ENCODE data around the gene SRD5A1. TPM values are rescaled to one million over a fixed set of nuclear protein-coding genes. Genes with fewer than 3 reads are reported as not detected.

Gene SRD5A1
- total and polyA plus RNA-seq, 2 experiments from 2014 or later = 18.2 to 87.3 TPM

DNA sequence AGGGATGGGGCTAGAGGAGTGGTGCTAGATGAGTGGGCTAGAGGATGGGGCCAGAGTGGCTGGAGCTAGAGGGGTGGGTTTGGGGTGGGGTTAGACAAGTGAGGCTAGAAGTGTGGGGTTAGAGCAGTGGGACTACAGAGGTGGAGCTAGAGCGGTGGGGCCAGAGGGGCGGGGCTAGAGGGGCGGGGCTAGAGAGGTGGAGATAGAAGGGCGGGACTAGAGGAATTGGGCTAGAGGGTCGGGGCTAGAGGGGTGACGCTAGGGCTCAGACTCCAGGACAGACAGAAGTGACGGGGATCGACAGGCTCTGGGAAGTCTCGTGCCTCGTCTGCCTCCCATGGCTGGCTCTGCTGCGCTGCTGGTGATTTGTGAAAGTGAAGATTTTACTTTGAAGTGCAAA lies 49.0 kb downstream of the SRD5A1 start:
- Histone ChIP-seq H3F3A (replicated peaks; ENCODE audit: low read depth) (no peaks in the 10 kb centered on the region), H3K27me3 (ENCODE audit: insufficient read depth) (no peaks in the 10 kb centered on the region), H3K79me2 (replicated peaks; ENCODE audit: insufficient read depth) (no peaks in the 10 kb centered on the region), H3K4me1 (ENCODE audit: insufficient read depth) (no peaks in the 10 kb centered on the region), H3K4me2 (no peak overlapping the region), H2AFZ (no peak overlapping the region), H3K4me3 (no peak overlapping the region), H3K36me3 (ENCODE audit: insufficient read depth) (no peaks in the 10 kb centered on the region), H3K27ac (ENCODE audit: low read depth) (no peak overlapping the region), H4K20me1 (replicated peaks; ENCODE audit: insufficient read depth) (no peaks in the 10 kb centered on the region; the same call in none of the 2 replicates), H3K9me2 (ENCODE audit: insufficient read depth) (peaks cover 6% of the 10 kb centered on the region; the same call in 1 of the 2 replicates)
- Mint-ChIP-seq H3K4me3 (peak overlapping the region; percentile 39; the same call in 2 of the 3 replicates), H3K27ac (no peak overlapping the region), H3K36me3 (ENCODE audit: low read depth) (no peaks in the 10 kb centered on the region; the same call in 2 of the 3 replicates), H3K4me1 (peaks cover 2% of the 10 kb centered on the region; the same call in 2 of the 3 replicates), H3K27me3 (ENCODE audit: insufficient read depth, low read depth, poor library complexity) (peaks cover 7% of the 10 kb centered on the region), H3K9me3 (no peaks in the 10 kb centered on the region)
- peak; percentile 86 for ATAC-seq
- DNase-seq (ENCODE audit: low spot score) = peak; percentile 41
- TF ChIP-seq, protein P1, sequence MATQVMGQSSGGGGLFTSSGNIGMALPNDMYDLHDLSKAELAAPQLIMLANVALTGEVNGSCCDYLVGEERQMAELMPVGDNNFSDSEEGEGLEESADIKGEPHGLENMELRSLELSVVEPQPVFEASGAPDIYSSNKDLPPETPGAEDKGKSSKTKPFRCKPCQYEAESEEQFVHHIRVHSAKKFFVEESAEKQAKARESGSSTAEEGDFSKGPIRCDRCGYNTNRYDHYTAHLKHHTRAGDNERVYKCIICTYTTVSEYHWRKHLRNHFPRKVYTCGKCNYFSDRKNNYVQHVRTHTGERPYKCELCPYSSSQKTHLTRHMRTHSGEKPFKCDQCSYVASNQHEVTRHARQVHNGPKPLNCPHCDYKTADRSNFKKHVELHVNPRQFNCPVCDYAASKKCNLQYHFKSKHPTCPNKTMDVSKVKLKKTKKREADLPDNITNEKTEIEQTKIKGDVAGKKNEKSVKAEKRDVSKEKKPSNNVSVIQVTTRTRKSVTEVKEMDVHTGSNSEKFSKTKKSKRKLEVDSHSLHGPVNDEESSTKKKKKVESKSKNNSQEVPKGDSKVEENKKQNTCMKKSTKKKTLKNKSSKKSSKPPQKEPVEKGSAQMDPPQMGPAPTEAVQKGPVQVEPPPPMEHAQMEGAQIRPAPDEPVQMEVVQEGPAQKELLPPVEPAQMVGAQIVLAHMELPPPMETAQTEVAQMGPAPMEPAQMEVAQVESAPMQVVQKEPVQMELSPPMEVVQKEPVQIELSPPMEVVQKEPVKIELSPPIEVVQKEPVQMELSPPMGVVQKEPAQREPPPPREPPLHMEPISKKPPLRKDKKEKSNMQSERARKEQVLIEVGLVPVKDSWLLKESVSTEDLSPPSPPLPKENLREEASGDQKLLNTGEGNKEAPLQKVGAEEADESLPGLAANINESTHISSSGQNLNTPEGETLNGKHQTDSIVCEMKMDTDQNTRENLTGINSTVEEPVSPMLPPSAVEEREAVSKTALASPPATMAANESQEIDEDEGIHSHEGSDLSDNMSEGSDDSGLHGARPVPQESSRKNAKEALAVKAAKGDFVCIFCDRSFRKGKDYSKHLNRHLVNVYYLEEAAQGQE (IDR thresholded peaks at IDR 0.05; ENCODE audit: unreplicated experiment) = no peak
- TF ChIP-seq ZNF331 (CRISPR knock-in tag; IDR thresholded peaks at IDR 0.05; ENCODE audit: low read depth) (no peak), CREB1 (CRISPR knock-in tag; IDR thresholded peaks at IDR 0.05; ENCODE audit: low read depth) (no peak)
- TF ChIP-seq, protein P2, sequence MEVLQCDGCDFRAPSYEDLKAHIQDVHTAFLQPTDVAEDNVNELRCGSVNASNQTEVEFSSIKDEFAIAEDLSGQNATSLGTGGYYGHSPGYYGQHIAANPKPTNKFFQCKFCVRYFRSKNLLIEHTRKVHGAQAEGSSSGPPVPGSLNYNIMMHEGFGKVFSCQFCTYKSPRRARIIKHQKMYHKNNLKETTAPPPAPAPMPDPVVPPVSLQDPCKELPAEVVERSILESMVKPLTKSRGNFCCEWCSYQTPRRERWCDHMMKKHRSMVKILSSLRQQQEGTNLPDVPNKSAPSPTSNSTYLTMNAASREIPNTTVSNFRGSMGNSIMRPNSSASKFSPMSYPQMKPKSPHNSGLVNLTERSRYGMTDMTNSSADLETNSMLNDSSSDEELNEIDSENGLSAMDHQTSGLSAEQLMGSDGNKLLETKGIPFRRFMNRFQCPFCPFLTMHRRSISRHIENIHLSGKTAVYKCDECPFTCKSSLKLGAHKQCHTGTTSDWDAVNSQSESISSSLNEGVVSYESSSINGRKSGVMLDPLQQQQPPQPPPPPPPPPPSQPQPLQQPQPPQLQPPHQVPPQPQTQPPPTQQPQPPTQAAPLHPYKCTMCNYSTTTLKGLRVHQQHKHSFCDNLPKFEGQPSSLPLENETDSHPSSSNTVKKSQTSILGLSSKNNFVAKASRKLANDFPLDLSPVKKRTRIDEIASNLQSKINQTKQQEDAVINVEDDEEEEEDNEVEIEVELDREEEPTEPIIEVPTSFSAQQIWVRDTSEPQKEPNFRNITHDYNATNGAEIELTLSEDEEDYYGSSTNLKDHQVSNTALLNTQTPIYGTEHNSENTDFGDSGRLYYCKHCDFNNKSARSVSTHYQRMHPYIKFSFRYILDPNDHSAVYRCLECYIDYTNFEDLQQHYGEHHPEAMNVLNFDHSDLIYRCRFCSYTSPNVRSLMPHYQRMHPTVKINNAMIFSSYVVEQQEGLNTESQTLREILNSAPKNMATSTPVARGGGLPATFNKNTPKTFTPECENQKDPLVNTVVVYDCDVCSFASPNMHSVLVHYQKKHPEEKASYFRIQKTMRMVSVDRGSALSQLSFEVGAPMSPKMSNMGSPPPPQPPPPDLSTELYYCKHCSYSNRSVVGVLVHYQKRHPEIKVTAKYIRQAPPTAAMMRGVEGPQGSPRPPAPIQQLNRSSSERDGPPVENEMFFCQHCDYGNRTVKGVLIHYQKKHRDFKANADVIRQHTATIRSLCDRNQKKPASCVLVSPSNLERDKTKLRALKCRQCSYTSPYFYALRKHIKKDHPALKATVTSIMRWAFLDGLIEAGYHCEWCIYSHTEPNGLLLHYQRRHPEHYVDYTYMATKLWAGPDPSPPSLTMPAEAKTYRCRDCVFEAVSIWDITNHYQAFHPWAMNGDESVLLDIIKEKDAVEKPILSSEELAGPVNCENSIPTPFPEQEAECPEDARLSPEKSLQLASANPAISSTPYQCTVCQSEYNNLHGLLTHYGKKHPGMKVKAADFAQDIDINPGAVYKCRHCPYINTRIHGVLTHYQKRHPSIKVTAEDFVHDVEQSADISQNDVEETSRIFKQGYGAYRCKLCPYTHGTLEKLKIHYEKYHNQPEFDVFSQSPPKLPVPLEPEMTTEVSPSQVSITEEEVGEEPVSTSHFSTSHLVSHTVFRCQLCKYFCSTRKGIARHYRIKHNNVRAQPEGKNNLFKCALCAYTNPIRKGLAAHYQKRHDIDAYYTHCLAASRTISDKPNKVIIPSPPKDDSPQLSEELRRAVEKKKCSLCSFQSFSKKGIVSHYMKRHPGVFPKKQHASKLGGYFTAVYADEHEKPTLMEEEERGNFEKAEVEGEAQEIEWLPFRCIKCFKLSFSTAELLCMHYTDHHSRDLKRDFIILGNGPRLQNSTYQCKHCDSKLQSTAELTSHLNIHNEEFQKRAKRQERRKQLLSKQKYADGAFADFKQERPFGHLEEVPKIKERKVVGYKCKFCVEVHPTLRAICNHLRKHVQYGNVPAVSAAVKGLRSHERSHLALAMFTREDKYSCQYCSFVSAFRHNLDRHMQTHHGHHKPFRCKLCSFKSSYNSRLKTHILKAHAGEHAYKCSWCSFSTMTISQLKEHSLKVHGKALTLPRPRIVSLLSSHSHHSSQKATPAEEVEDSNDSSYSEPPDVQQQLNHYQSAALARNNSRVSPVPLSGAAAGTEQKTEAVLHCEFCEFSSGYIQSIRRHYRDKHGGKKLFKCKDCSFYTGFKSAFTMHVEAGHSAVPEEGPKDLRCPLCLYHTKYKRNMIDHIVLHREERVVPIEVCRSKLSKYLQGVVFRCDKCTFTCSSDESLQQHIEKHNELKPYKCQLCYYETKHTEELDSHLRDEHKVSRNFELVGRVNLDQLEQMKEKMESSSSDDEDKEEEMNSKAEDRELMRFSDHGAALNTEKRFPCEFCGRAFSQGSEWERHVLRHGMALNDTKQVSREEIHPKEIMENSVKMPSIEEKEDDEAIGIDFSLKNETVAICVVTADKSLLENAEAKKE (CRISPR knock-in tag; IDR thresholded peaks at IDR 0.05) = no peak
